Measurements from ENCODE around the gene CLTCL1. TPM values are rescaled to one million over a fixed set of nuclear protein-coding genes. Genes with fewer than 3 reads are reported as not detected.

The CLTCL1 gene
- total RNA-seq, 3 donors from 2014 or later (not counting 1 experiment from before 2014, with no cell fraction given): 0.86 to 1.2 (median 1.2) TPM

DNA sequence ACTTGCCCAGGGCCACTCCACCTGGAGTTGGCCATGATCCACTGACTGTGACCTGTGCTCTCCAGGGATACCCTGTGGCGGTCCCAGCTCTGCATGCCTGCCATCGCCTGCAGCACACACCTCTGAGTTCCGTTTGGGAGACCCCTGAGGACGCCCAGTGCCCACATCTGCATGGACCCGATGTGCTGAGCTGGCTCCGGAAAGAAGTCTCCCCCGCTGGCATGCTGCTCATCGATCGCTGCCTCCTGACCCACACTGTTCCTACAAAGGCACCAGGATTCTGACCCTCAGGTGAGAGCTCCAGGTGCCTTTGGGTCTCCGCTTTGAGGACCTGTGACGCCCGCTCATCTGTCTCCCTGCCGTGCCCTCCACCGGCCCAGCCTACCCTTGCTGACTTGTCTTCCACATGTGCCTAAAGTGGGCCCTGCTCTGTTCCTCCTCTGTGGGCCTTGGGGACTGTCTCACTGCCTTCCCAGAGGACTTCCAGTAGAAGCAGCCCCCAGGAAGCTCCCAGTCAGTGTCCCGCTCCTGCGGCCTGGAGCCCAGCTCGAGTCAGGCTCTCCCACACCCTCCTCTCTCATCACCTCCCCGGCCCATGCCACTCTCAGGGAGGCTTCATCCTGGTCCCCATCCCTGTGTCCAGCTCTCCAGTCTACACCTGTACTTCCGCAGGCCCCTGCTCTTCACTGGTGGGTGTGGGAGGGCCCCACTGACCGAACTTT, 107.1 kb downstream of the CLTCL1 start:
- Histone ChIP-seq H3K4me1 (ENCODE audit: control insufficient read depth, insufficient read depth, low read length) (peaks cover 5% of the 10 kb centered on the region), H3K4me3 (ENCODE audit: low read length) (no peak overlapping the region), H3K27me3 (ENCODE audit: control insufficient read depth, insufficient read depth, low read length) (no peaks in the 10 kb centered on the region), H3K27ac (ENCODE audit: low read length) (no peak overlapping the region), H3K9me3 (ENCODE audit: control insufficient read depth, insufficient read depth, low read length) (no peaks in the 10 kb centered on the region), H3K36me3 (ENCODE audit: control insufficient read depth, insufficient read depth, low read length) (no peaks in the 10 kb centered on the region)
- TF ChIP-seq, protein P1, sequence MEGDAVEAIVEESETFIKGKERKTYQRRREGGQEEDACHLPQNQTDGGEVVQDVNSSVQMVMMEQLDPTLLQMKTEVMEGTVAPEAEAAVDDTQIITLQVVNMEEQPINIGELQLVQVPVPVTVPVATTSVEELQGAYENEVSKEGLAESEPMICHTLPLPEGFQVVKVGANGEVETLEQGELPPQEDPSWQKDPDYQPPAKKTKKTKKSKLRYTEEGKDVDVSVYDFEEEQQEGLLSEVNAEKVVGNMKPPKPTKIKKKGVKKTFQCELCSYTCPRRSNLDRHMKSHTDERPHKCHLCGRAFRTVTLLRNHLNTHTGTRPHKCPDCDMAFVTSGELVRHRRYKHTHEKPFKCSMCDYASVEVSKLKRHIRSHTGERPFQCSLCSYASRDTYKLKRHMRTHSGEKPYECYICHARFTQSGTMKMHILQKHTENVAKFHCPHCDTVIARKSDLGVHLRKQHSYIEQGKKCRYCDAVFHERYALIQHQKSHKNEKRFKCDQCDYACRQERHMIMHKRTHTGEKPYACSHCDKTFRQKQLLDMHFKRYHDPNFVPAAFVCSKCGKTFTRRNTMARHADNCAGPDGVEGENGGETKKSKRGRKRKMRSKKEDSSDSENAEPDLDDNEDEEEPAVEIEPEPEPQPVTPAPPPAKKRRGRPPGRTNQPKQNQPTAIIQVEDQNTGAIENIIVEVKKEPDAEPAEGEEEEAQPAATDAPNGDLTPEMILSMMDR (IDR thresholded peaks at IDR 0.05): no peak
- no peak for ATAC-seq
- WGBS (ENCODE audit: insufficient coverage): 90% methylated on average over 20 of the region's 20 CpGs
- peaks cover 2 to 3% of the 10 kb centered on the region in 2 donors for H3K4me1 Mint-ChIP-seq
- H3K9me3 Mint-ChIP-seq: no peaks in the 10 kb centered on the region
- no peaks in the 10 kb centered on the region for H3K27me3 Mint-ChIP-seq (ENCODE audit: low read depth in 2 of 2)
- intact Hi-C loops (cut with micrococcal nuclease): no loop called here
- DNase-seq: no peak
- no peaks in the 10 kb centered on the region for H3K36me3 Mint-ChIP-seq
- H3K4me3 Mint-ChIP-seq: no peak overlapping the region
- H3K27ac Mint-ChIP-seq: no peak overlapping the region

DNA sequence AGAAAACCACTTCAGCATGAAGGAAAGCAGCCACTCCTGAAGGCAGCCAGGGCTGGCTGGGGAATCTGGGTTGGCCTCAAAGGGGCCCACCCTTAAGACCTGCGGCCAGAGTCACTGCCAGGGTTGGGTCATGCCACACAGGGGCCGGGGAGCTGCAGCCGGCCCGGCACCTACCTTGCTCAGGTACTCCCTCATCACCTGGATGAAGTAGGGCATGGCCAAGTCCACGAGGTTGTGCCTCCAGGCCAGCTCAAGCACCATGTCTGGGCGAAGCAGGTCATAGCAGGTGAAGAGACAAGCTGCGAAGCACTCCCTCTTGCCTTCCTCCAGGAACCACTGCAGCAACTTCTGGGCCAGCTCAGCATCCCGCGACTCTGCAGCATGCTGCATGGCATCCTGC, 108.3 kb downstream of the CLTCL1 start:
- H3K4me3 Mint-ChIP-seq: no peak overlapping the region
- H3K27ac Mint-ChIP-seq: no peak overlapping the region
- H3K36me3 Mint-ChIP-seq: no peaks in the 10 kb centered on the region
- ATAC-seq (no peak), DNase-seq (no peak)
- H3K27me3 Mint-ChIP-seq (ENCODE audit: low read depth in 2 of 2): no peaks in the 10 kb centered on the region
- 90% methylated on average over 9 of the region's 9 CpGs for WGBS (ENCODE audit: insufficient coverage)
- H3K4me1 Mint-ChIP-seq: peaks cover 6 to 7% of the 10 kb centered on the region in 2 donors
- Histone ChIP-seq H3K27ac (ENCODE audit: low read length) (no peak overlapping the region), H3K27me3 (ENCODE audit: control insufficient read depth, insufficient read depth, low read length) (no peaks in the 10 kb centered on the region), H3K36me3 (ENCODE audit: control insufficient read depth, insufficient read depth, low read length) (no peaks in the 10 kb centered on the region), H3K4me1 (ENCODE audit: control insufficient read depth, insufficient read depth, low read length) (peaks cover 11% of the 10 kb centered on the region), H3K4me3 (ENCODE audit: low read length) (no peak overlapping the region), H3K9me3 (ENCODE audit: control insufficient read depth, insufficient read depth, low read length) (no peaks in the 10 kb centered on the region)
- H3K9me3 Mint-ChIP-seq: no peaks in the 10 kb centered on the region
- intact Hi-C loops (cut with micrococcal nuclease): no loop called here
- TF ChIP-seq, protein P1 (IDR thresholded peaks at IDR 0.05): no peak

DNA sequence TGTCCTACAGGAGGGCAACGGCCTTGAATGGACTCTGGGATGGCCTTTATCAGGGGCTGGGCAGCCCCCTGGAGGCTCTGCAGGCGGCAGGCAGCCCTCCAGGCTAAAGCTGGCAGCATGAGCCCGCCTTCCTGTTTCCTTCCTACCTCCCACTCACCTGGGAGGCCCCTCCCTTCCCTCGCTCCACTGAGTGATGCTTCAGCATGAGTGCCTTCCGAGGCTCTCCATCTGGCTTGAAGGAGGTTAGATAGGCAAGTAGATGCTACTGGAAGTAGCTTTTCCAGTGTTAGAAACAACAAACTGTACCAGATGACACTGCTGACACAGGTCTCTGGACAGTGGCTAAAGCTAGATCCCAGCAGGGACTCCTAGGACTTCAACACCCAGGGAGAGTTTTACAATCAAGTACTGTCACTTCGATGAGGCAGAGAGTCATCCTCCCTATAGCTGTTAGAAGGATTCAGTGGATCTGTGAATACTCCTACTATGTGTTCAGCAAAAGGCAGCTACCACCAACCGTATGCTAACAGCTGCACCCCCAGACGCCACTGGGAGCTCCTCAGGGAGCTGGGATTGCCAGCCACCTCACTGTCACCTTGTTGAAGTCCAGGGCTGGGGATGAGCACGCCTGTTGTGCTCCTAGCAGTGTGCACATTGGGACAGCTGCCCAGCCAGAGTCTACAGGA, 108.9 kb downstream of the CLTCL1 start:
- no peaks in the 10 kb centered on the region for H3K27me3 ChIP-seq (ENCODE audit: control insufficient read depth, insufficient read depth, low read length)
- ATAC-seq (no peak), DNase-seq (no peak)
- 71% methylated on average over 7 of the region's 9 CpGs for WGBS (ENCODE audit: insufficient coverage)
- no peaks in the 10 kb centered on the region for H3K9me3 Mint-ChIP-seq
- intact Hi-C loops (cut with micrococcal nuclease): no loop called here
- TF ChIP-seq, protein P1 (IDR thresholded peaks at IDR 0.05): no peak
- H3K4me1 Mint-ChIP-seq: peaks cover 6 to 7% of the 10 kb centered on the region in 2 donors
- H3K4me3 Mint-ChIP-seq: no peak overlapping the region
- H3K27ac ChIP-seq (ENCODE audit: low read length): no peak overlapping the region
- H3K36me3 Mint-ChIP-seq: no peaks in the 10 kb centered on the region
- H3K27me3 Mint-ChIP-seq (ENCODE audit: low read depth in 2 of 2): no peaks in the 10 kb centered on the region
- no peaks in the 10 kb centered on the region for H3K9me3 ChIP-seq (ENCODE audit: control insufficient read depth, insufficient read depth, low read length)
- H3K4me3 ChIP-seq (ENCODE audit: low read length): no peak overlapping the region
- no peaks in the 10 kb centered on the region for H3K36me3 ChIP-seq (ENCODE audit: control insufficient read depth, insufficient read depth, low read length)
- H3K27ac Mint-ChIP-seq: no peak overlapping the region
- peaks cover 14% of the 10 kb centered on the region for H3K4me1 ChIP-seq (ENCODE audit: control insufficient read depth, insufficient read depth, low read length)

Measured in natural killer cell (primary cell).